CD14-positive monocyte (primary cell): Measurements from ENCODE around the gene NOP16. TPM values are rescaled to one million over a fixed set of nuclear protein-coding genes. Genes with fewer than 3 reads are reported as not detected.

Source experiments
- DNase-seq, 3 donors: peaks; one replicate each; pipeline ENCODE4 v3.0.0-alpha.2; 2011 to 2022
- H2AFZ ChIP-seq: 2 replicates; pipeline ENCODE4 v1.6.0; 2012; ENCODE audit warnings: mild to moderate bottlenecking, low read depth, low read length, inconsistent platforms; ENCODE audit not compliant: insufficient read depth, poor library complexity, severe bottlenecking
- H3K27ac ChIP-seq, 2 donors: 1 replicate in 1 of 2; 2 replicates in 1 of 2; pipeline ENCODE4 v1.5.1; 2012 to 2013; ENCODE audit warnings: low read length in 2 of 2, control low read depth in 1 of 2, inconsistent platforms in 1 of 2, low read depth in 1 of 2, mild to moderate bottlenecking in 1 of 2
- H3K27me3 ChIP-seq, 2 donors: one replicate each; pipeline versions ENCODE4 v1.6.0 to v1.6.1; 2011 to 2013; ENCODE audit warnings: low read length in 2 of 2; ENCODE audit not compliant: control insufficient read depth in 2 of 2, insufficient read depth in 2 of 2
- H3K36me3 ChIP-seq, 2 donors: replicated peaks in 1 of 2; 1 replicate in 1 of 2; 2 replicates in 1 of 2; pipeline versions ENCODE4 v1.5.1 to v1.6.1; 2012 to 2013; ENCODE audit warnings: low read length in 2 of 2, control low read depth in 1 of 2, inconsistent platforms in 1 of 2, mild to moderate bottlenecking in 1 of 2; ENCODE audit not compliant: insufficient read depth in 2 of 2, control insufficient read depth in 1 of 2
- H3K4me1 ChIP-seq, 2 donors: 1 replicate in 1 of 2; 2 replicates in 1 of 2; pipeline versions ENCODE4 v1.5.1 to v1.6.1; 2012 to 2013; ENCODE audit warnings: low read length in 2 of 2, control low read depth in 1 of 2, inconsistent platforms in 1 of 2, mild to moderate bottlenecking in 1 of 2, moderate library complexity in 1 of 2; ENCODE audit not compliant: insufficient read depth in 2 of 2, control insufficient read depth in 1 of 2
- H3K4me2 ChIP-seq: replicated peaks from 2 replicates; pipeline ENCODE3; 2012; ENCODE audit warnings: low read length, moderate library complexity, mild to moderate bottlenecking; ENCODE audit not compliant: poor library complexity, severe bottlenecking; ENCODE audit errors: extremely low read depth
- H3K4me3 ChIP-seq, 3 experiments: fragments of 200-600 bp in 1 of 3; sonication (generic) in 1 of 3; replicated peaks in 1 of 3; 1 replicate in 2 of 3; 2 replicates in 1 of 3; pipeline ENCODE4 v1.5.1; 2011 to 2013; ENCODE audit warnings: low read length in 3 of 3, mild to moderate bottlenecking in 3 of 3, control low read depth in 2 of 3, low read depth in 2 of 3, inconsistent platforms in 1 of 3, moderate library complexity in 1 of 3
- H3K79me2 ChIP-seq: 2 replicates; pipeline ENCODE4 v1.6.0; 2012; ENCODE audit warnings: mild to moderate bottlenecking, control low read depth, inconsistent platforms, low read length, moderate library complexity; ENCODE audit not compliant: insufficient read depth
- H3K9ac ChIP-seq: 2 replicates; pipeline ENCODE4 v1.6.0; 2017; ENCODE audit warnings: low read length, mild to moderate bottlenecking; ENCODE audit not compliant: insufficient read depth, poor library complexity, severe bottlenecking
- H3K9me3 ChIP-seq, 2 donors: replicated peaks in 1 of 2; 1 replicate in 1 of 2; 2 replicates in 1 of 2; pipeline versions ENCODE4 v1.5.1 to v1.6.1; 2012 to 2013; ENCODE audit warnings: low read length in 2 of 2, control low read depth in 1 of 2; ENCODE audit not compliant: control insufficient read depth in 1 of 2, insufficient read depth in 1 of 2
- H4K20me1 ChIP-seq: 2 replicates; pipeline ENCODE4 v1.6.0; 2012; ENCODE audit warnings: mild to moderate bottlenecking, low read length, control low read depth, moderate library complexity; ENCODE audit not compliant: insufficient read depth
- H3K27ac Mint-ChIP-seq, 7 donors: one replicate each; pipeline ENCODE4 v1.8.0; 2020; ENCODE audit warnings: mild to moderate bottlenecking in 7 of 7, mixed read lengths in 7 of 7, moderate library complexity in 6 of 7, inconsistent platforms in 2 of 7
- H3K27me3 Mint-ChIP-seq, 3 donors: one replicate each; pipeline ENCODE4 v1.8.0; 2021 to 2022; ENCODE audit warnings: low read depth in 3 of 3, mild to moderate bottlenecking in 3 of 3, mixed read lengths in 3 of 3, moderate library complexity in 3 of 3, inconsistent platforms in 1 of 3
- H3K36me3 Mint-ChIP-seq, 2 donors: one replicate each; pipeline ENCODE4 v1.8.0; 2020; ENCODE audit warnings: mixed read lengths in 2 of 2, inconsistent platforms in 1 of 2, mild to moderate bottlenecking in 1 of 2
- H3K4me1 Mint-ChIP-seq: one replicate; pipeline ENCODE4 v1.8.0; 2020; ENCODE audit warnings: mild to moderate bottlenecking, mixed read lengths
- H3K4me3 Mint-ChIP-seq, 2 donors: one replicate each; pipeline ENCODE4 v1.8.0; 2020; ENCODE audit warnings: mild to moderate bottlenecking in 2 of 2, mixed read lengths in 2 of 2, moderate library complexity in 1 of 2
- H3K9me3 Mint-ChIP-seq, 7 donors: one replicate each; pipeline ENCODE4 v1.8.0; 2020 to 2022; ENCODE audit warnings: mixed read lengths in 7 of 7, mild to moderate bottlenecking in 6 of 7, moderate library complexity in 6 of 7, inconsistent platforms in 2 of 7
- WGBS: methylation state at CpG from one replicate; pipeline ENCODE4 v1.1.5; 2013; ENCODE audit warnings: missing lambda C conversion rate; ENCODE audit not compliant: insufficient coverage; 5-methylcytosine and 5-hydroxymethylcytosine counted together
- intact Hi-C, 2 donors: fragments of 100-400 bp; cut with micrococcal nuclease; formaldehyde crosslinking; loops; one replicate each; pipeline versions ENCODE4 v1.15.0 to v1.15.1; 2023
- polyA plus RNA-seq, 3 donors: library from polyadenylated mRNA; depleted of rRNA in 1 of 3; unstranded in 2 of 3; stranded (reverse) in 1 of 3; fragments of 300-500 nt in 2 of 3; fragments of >200 nt in 1 of 3; fragmentation: Illumina TruSeq in 2 of 3; gene quantifications; 1 replicate in 2 of 3; 2 replicates in 1 of 3; pipeline ENCODE4 v1.2.3, GENCODE V29; 2012 to 2021
- TF ChIP-seq, protein P1 (sequence below): fragments of 200-600 bp; IDR thresholded peaks from one replicate; pipeline ENCODE4 v1.8.0; 2022; ENCODE audit warnings: antibody characterized with exemption, mild to moderate bottlenecking

Gene NOP16
- polyA plus RNA-seq, 3 donors = 17.2 to 23.4 (median 17.6) TPM

DNA sequence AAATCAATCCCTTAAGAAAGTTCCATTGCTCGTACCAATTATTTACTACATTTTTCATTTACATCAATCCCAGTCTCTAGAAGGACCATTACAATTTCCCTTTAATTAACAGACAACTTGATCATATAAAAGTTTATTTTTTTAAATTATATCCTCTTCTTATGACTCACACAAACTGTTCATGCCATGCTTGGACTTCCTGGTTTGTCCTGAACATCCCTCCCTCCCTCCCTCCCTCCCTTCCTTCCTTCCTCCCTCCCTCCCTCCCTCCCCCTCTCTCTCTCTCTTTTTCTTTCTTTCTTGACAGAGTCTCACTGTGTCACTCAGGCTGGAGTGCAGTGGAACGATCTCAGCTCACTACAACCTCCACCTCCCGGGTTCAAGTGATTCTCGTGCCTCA lies 39.6 kb upstream of the NOP16 start:
- intact Hi-C loops = no loop called here
- no peaks in the 10 kb centered on the region for H4K20me1 ChIP-seq
- no peak overlapping the region for H3K4me3 Mint-ChIP-seq

DNA sequence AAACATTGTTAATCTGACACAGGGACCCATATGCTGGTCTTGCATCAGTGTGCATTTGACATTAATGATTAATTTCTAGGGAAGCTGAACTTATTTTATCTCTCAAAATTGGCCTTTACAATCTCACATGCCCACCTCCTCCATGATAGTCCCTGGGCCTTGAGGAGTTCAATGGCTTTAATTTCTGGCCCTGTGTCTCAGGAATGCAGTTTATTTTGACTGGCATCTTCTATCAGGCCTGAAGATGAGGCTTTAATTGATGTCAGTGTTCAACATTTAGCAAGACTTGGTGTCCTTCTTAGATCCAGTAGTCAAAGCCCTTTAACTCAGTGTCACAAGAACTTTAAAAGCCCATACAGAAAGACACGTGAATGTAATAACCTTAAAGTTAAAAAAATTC lies 38.5 kb upstream of the NOP16 start:
- no peak overlapping the region for H3K4me2 ChIP-seq
- H3K4me3 ChIP-seq = no peak overlapping the region
- peaks cover 0 to 4% of the 10 kb centered on the region in 2 donors for H3K9me3 ChIP-seq
- H3K4me3 Mint-ChIP-seq = no peak overlapping the region
- WGBS = no CpG with 5 or more reads among the region's 1 CpG
- no peak overlapping the region for H3K27ac Mint-ChIP-seq
- H3K36me3 ChIP-seq = no peaks in the 10 kb centered on the region
- intact Hi-C loops = no loop called here
- H3K27me3 Mint-ChIP-seq = no peaks in the 10 kb centered on the region
- H3K27ac ChIP-seq = no peak overlapping the region
- no peaks in the 10 kb centered on the region for H3K27me3 ChIP-seq
- H3K79me2 ChIP-seq = no peaks in the 10 kb centered on the region
- no peaks in the 10 kb centered on the region for H4K20me1 ChIP-seq
- H3K9me3 Mint-ChIP-seq = peaks cover 0 to 12% (median 7%) of the 10 kb centered on the region in 7 donors
- TF ChIP-seq, protein P1, sequence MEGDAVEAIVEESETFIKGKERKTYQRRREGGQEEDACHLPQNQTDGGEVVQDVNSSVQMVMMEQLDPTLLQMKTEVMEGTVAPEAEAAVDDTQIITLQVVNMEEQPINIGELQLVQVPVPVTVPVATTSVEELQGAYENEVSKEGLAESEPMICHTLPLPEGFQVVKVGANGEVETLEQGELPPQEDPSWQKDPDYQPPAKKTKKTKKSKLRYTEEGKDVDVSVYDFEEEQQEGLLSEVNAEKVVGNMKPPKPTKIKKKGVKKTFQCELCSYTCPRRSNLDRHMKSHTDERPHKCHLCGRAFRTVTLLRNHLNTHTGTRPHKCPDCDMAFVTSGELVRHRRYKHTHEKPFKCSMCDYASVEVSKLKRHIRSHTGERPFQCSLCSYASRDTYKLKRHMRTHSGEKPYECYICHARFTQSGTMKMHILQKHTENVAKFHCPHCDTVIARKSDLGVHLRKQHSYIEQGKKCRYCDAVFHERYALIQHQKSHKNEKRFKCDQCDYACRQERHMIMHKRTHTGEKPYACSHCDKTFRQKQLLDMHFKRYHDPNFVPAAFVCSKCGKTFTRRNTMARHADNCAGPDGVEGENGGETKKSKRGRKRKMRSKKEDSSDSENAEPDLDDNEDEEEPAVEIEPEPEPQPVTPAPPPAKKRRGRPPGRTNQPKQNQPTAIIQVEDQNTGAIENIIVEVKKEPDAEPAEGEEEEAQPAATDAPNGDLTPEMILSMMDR = no peak
- DNase-seq = no peak
- no peak overlapping the region for H3K9ac ChIP-seq
- peaks cover 14% of the 10 kb centered on the region for H3K4me1 Mint-ChIP-seq
- no peaks in the 10 kb centered on the region for H3K36me3 Mint-ChIP-seq
- peaks cover 5 to 6% of the 10 kb centered on the region in 2 donors for H3K4me1 ChIP-seq
- H2AFZ ChIP-seq = no peak overlapping the region

More for the DNA sequence above, 39.6 kb upstream of the NOP16 start:
- Histone ChIP-seq H3K9ac (no peak overlapping the region), H3K79me2 (no peaks in the 10 kb centered on the region), H3K4me1 (peaks cover 5 to 6% of the 10 kb centered on the region in 2 donors), H3K4me2 (no peak overlapping the region), H3K9me3 (peaks cover 0 to 4% of the 10 kb centered on the region in 2 donors), H2AFZ (no peak overlapping the region), H3K36me3 (no peaks in the 10 kb centered on the region), H3K27me3 (no peaks in the 10 kb centered on the region), H3K27ac (no peak overlapping the region), H3K4me3 (no peak overlapping the region)
- Mint-ChIP-seq H3K4me1 (peaks cover 14% of the 10 kb centered on the region), H3K36me3 (no peaks in the 10 kb centered on the region), H3K27me3 (no peaks in the 10 kb centered on the region), H3K27ac (no peak overlapping the region), H3K9me3 (peaks cover 0 to 14% (median 8%) of the 10 kb centered on the region in 7 donors)
- WGBS = no CpG with 5 or more reads among the region's 4 CpGs
- DNase-seq = no peak
- TF ChIP-seq, protein P1 = no peak
